Astrocyte of the spinal cord (primary cell): ENCODE results near the gene VARS1.

Source experiments
- DNase-seq: peaks from one replicate; pipeline ENCODE4 v3.0.0; 2011; ENCODE audit warnings: low read depth, low spot score
- H3K4me3 ChIP-seq: 2 replicates; pipeline ENCODE4 v1.5.1; 2011; ENCODE audit warnings: low read depth, mild to moderate bottlenecking, low read length, moderate library complexity
- in situ Hi-C: cut with HindIII; loops from 2 replicates; pipeline ENCODE4 v1.10.0; 2017; ENCODE audit warnings: low sequenced_read_pairs
- TF ChIP-seq, protein P1 (sequence below): IDR thresholded peaks from 2 replicates; pipeline ENCODE4 v1.5.1; 2012; ENCODE audit warnings: low read depth, mild to moderate bottlenecking, low read length, inconsistent platforms

The VARS1 gene

DNA sequence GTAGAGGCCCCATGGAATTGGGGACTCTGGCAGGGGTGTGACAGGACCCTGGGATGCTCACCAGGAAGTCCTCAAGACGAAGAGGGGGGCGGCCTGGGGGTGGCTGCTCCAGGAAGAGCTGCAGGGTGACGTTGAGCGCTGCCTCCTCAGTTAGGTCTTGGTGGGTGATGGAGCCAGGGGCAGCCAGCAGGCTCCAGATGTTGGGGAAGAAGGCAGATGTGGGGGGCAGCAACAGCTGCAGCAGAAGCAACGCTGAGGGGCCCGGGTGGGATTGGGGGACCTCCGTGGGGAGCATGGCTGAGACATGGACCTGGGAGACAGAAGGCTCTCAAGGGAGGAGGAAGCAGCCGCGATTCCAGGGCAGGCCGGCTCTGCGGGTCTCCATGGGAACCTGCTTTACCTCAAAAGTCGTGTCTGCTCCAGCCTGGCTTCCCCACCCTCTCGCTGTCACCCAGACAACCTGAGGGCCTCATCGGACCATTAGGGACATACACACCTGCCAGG is 19.0 kb downstream of the VARS1 start:
- TF ChIP-seq, protein P1, sequence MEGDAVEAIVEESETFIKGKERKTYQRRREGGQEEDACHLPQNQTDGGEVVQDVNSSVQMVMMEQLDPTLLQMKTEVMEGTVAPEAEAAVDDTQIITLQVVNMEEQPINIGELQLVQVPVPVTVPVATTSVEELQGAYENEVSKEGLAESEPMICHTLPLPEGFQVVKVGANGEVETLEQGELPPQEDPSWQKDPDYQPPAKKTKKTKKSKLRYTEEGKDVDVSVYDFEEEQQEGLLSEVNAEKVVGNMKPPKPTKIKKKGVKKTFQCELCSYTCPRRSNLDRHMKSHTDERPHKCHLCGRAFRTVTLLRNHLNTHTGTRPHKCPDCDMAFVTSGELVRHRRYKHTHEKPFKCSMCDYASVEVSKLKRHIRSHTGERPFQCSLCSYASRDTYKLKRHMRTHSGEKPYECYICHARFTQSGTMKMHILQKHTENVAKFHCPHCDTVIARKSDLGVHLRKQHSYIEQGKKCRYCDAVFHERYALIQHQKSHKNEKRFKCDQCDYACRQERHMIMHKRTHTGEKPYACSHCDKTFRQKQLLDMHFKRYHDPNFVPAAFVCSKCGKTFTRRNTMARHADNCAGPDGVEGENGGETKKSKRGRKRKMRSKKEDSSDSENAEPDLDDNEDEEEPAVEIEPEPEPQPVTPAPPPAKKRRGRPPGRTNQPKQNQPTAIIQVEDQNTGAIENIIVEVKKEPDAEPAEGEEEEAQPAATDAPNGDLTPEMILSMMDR, result no peak
- in situ Hi-C loops, result no loop called here
- H3K4me3 ChIP-seq, result no peak overlapping the region
- no peak for DNase-seq

DNA sequence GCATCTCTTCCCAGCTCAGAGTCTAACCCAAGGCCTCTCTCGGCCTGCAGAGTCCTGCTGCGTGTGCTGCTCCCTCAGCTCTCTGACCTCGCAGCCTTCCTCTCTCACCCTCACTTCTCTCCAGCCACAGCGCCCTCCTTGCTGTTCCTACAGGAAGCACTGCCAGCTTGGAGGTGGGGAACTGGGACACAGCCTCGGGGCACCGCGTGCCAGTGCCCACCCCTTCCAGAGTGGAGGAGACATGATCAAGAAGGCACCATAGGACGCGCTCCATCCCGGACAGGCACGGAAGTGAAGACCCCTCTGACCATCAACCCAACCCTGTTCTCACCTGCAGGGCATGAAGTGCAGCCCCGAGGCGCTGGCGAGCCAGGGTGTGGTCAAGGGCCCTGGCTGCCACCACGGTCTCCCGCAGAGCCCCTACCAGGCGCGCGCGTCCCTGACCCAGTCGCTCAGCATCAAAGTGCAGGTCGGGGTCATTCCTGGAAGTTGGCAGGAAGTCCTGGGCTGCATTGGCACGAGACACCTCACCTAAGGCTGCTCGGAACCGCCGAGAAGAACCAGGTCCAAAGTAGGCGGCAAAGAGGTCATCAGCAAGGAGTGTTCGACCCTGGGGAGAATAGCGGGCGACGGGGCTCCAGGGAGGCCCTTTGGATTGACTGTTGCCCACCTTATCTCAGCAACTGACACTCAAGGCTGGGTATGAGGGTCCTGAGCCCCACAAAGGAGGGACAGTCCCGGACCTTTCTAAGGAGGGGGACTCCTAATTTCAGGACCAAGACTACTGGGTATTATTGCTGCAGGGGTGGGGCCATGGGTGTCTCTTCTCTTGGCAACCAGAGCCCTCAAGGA is 19.7 kb downstream of the VARS1 start:
- in situ Hi-C loops, result no loop called here
- TF ChIP-seq, protein P1, result no peak
- H3K4me3 ChIP-seq, result no peak overlapping the region
- DNase-seq, result no peak

DNA sequence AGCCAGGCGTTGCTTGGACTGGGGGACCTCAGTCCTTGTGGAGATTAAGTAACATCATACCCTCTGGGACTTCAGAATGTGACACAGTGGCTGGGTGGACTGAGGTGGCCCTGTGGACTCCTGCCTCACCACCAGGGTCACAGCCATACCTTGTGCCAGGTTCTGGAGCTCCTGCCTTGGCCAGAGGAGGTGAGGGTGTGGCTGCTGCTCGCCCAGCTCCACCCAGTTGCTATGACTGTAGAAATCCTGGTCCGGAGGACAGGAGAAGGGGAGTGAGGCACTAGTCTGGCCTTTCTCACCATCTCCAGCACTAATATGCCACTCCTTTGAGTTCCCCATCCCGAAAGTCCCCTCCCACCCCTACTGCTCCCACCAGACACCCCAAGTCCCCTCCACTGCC is 20.4 kb downstream of the VARS1 start:
- TF ChIP-seq, protein P1, result no peak
- in situ Hi-C loops, result no loop called here
- H3K4me3 ChIP-seq, result no peak overlapping the region
- no peak for DNase-seq

DNA sequence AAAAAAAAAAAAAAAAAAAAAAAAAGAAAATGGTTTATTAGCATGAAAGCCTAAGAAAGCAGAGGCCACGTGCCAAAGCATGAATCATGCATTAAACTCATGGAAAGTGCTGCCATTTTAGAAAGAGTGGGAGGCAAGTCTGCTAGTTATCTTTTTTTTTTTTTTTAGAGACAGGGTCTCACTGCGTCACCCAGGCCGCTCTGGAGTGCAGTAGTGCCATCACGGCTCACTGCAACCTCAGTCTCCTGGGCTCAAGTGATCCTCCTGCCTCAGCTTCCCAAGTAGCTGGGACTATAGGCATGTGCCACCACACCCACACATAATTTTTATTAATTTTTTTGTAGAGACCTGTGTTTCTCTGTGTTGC is 23.6 kb downstream of the VARS1 start:
- DNase-seq, result no peak
- in situ Hi-C loops, result no loop called here
- TF ChIP-seq, protein P1, result no peak
- H3K4me3 ChIP-seq, result no peak overlapping the region

DNA sequence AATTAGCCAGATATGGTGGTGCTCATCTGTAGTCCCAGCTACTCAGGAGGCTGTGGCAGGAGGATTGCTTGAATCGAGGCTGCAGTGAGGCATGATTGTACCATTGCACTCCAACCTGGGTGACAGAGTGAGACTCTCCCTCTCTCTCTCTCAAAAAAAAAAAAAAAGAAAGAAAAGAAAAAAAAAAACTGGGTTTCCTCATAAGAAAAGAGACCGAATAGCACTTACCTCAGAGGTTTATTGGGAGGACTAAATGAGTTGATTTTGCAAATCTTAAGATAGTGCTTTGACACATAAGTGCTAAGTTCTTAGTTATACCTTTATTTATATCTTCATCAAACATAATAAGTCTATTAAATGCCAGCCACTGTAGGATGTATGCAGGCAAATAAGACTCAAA is 24.7 kb downstream of the VARS1 start:
- TF ChIP-seq, protein P1, result no peak
- in situ Hi-C loops, result no loop called here
- no peak for DNase-seq
- H3K4me3 ChIP-seq, result no peak overlapping the region

DNA sequence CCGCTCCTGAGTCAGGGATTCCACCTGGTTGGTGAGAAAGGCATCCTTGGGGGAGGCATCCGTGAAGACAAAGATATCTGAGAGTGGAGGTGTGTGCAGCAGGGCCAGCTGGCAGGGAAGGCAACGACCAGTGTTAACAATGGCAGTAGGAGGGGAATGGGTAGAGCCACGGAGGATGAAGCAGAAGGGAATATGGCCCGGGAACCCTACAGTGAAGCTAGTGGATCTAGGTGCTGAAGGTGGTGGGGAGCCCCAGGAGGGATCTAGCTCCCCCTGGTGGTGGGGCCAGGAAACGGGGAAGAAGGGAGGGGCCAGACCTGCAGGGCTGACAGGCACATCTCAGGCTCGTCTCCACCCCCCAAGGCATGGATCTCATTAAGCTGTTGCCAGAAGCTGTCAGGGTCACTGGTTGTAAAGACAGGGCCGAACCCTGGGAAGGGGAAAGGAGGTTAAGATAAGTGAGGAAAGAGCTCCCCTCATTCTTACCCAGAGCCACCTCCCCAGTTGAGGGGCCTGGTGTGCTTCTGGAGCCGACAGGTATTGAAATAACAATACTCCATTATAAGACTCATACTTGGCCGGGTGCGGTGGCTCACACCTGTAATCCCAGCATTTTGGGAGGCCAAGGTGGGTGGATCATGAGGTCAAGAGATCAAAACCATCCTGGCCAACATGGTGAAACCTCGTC is 25.7 kb downstream of the VARS1 start:
- in situ Hi-C loops, result no loop called here
- no peak overlapping the region for H3K4me3 ChIP-seq
- TF ChIP-seq, protein P1, result peak; percentile 72
- DNase-seq, result no peak
